Measurements from ENCODE around the gene SLC39A11. TPM values are rescaled to one million over a fixed set of nuclear protein-coding genes. Genes with fewer than 3 reads are reported as not detected.

SLC39A11 gene
- total and polyA plus RNA-seq, 2 of the 13 experiments (the other 11 are each of a cell fraction or from before 2014, with no cell fraction given) = 17.2 to 31.5 TPM

DNA sequence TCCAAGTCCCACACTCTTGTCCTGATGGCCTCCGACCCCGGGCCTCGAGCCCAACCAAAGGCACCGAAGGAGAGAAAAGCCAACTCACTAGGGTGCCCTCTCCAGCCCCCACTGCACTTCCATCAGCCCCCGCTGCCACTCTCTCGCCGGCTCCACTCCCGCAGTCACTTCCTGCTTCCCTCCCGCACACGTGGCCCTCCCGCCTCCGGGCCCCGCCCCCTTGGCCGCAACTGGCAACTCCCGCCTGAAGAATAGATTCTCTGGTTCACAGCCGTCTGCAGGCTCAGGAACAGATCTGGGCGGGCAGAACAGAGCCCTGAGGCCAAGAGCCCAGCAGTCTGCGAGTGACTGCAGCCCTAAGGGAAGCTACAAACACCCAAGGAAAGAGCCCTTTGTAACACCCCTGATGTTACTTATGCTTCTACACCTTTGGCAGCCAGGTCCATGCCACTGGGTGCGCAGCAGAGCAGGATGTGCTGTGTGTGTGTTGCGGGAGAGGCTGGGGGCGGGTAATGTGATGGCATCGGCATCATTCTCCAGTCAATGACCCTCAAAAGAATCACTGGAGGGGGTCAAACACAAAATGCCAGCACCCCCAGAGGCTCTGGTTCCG is at the start of gene SLC39A11 (continued):
- TF ChIP-seq CBX2 (IDR thresholded peaks at IDR 0.05; ENCODE audit: low read depth, low read length) = no peak
- peak; percentile 97 for TF ChIP-seq CBX2 (CRISPR knock-in tag; IDR thresholded peaks at IDR 0.05; ENCODE audit: low read depth)
- TF ChIP-seq ZNF691 (CRISPR knock-in tag; IDR thresholded peaks at IDR 0.05; ENCODE audit: borderline replicate concordance, low read depth) = 0 out of 2 replicates have a peak, but pooled peaks have one; percentile 56
- TF ChIP-seq ZNF44 (CRISPR knock-in tag; IDR thresholded peaks at IDR 0.05) = peak; percentile 83; the same call in 1 of the 2 replicates
- TF ChIP-seq EEA1 (CRISPR knock-in tag; IDR thresholded peaks at IDR 0.05; ENCODE audit: borderline replicate concordance) = no peak
- TF ChIP-seq ZMAT3 (CRISPR knock-in tag; conservative IDR thresholded peaks at IDR 0.05) = peak; percentile 90
- TF ChIP-seq ZBED4 (CRISPR knock-in tag; IDR thresholded peaks at IDR 0.05; ENCODE audit: borderline replicate concordance) = no peak
- no peak for TF ChIP-seq NFKBIZ (CRISPR knock-in tag; IDR thresholded peaks at IDR 0.05)
- peak; percentile 58; the same call in 1 of the 2 replicates for TF ChIP-seq KDM5A (IDR thresholded peaks at IDR 0.05; ENCODE audit: borderline replicate concordance, low read length)
- TF ChIP-seq, protein P1, sequence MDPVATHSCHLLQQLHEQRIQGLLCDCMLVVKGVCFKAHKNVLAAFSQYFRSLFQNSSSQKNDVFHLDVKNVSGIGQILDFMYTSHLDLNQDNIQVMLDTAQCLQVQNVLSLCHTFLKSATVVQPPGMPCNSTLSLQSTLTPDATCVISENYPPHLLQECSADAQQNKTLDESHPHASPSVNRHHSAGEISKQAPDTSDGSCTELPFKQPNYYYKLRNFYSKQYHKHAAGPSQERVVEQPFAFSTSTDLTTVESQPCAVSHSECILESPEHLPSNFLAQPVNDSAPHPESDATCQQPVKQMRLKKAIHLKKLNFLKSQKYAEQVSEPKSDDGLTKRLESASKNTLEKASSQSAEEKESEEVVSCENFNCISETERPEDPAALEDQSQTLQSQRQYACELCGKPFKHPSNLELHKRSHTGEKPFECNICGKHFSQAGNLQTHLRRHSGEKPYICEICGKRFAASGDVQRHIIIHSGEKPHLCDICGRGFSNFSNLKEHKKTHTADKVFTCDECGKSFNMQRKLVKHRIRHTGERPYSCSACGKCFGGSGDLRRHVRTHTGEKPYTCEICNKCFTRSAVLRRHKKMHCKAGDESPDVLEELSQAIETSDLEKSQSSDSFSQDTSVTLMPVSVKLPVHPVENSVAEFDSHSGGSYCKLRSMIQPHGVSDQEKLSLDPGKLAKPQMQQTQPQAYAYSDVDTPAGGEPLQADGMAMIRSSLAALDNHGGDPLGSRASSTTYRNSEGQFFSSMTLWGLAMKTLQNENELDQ (CRISPR knock-in tag; IDR thresholded peaks at IDR 0.05; ENCODE audit: borderline replicate concordance) = no peak
- TF ChIP-seq EED (CRISPR knock-in tag; IDR thresholded peaks at IDR 0.05) = 0 out of 2 replicates have a peak, but pooled peaks have one; percentile 48
- TF ChIP-seq ZNF251 (CRISPR knock-in tag; IDR thresholded peaks at IDR 0.05) = no peak
- TF ChIP-seq CBX1 (IDR thresholded peaks at IDR 0.05; ENCODE audit: low read depth) = no peak
- TF ChIP-seq ZNF615 (CRISPR knock-in tag; IDR thresholded peaks at IDR 0.05; ENCODE audit: borderline replicate concordance) = 0 out of 2 replicates have a peak, but pooled peaks have one; percentile 67
- no peak; the same call in 1 of the 2 replicates for TF ChIP-seq HCFC1 (IDR thresholded peaks at IDR 0.05; ENCODE audit: low read depth, low read length)
- TF ChIP-seq MEIS2 (CRISPR knock-in tag; IDR thresholded peaks at IDR 0.05) = peak; percentile 73; the same call in 1 of the 2 replicates
- peak; percentile 92; the same call in 1 of the 2 replicates for TF ChIP-seq NR0B2 (CRISPR knock-in tag; IDR thresholded peaks at IDR 0.05)
- 0 out of 2 replicates have a peak, but pooled peaks have one; percentile 40 for TF ChIP-seq REL (CRISPR knock-in tag; conservative IDR thresholded peaks at IDR 0.05)

Measured in HepG2 (cell line).